ENCODE results near the gene LRSAM1.

- TF ChIP-seq, protein P1, sequence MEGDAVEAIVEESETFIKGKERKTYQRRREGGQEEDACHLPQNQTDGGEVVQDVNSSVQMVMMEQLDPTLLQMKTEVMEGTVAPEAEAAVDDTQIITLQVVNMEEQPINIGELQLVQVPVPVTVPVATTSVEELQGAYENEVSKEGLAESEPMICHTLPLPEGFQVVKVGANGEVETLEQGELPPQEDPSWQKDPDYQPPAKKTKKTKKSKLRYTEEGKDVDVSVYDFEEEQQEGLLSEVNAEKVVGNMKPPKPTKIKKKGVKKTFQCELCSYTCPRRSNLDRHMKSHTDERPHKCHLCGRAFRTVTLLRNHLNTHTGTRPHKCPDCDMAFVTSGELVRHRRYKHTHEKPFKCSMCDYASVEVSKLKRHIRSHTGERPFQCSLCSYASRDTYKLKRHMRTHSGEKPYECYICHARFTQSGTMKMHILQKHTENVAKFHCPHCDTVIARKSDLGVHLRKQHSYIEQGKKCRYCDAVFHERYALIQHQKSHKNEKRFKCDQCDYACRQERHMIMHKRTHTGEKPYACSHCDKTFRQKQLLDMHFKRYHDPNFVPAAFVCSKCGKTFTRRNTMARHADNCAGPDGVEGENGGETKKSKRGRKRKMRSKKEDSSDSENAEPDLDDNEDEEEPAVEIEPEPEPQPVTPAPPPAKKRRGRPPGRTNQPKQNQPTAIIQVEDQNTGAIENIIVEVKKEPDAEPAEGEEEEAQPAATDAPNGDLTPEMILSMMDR (IDR thresholded peaks at IDR 0.05), result no peak
- TF ChIP-seq POLR2A (IDR thresholded peaks at IDR 0.05), result no peak
These were observed 6.0 kb downstream of the LRSAM1 start for GRCh38 chr9:127457191-127457878.

All from thyroid gland (tissue), 4 donors.